Measurements from ENCODE around the gene IL12B.
"Not testable (repeated sequence)": the region's sequence is repeated elsewhere in the genome, so short reads cannot be mapped to it uniquely, and the experiment has no call there.

IL12B gene

GRCh38 chr5:159273923-159274322 is 56.4 kb downstream of the IL12B start:
- H3K4me3 ChIP-seq (ENCODE audit: low read depth, low read length) = no peak overlapping the region
- H3K9me3 ChIP-seq (ENCODE audit: control insufficient read depth, insufficient read depth, low read length) = no peaks in the 10 kb centered on the region
- no peak overlapping the region for H3K9ac ChIP-seq (ENCODE audit: low read depth, low read length)
- H3K36me3 ChIP-seq (ENCODE audit: control insufficient read depth, insufficient read depth, low read length) = peaks cover 3% of the 10 kb centered on the region
- no peaks in the 10 kb centered on the region for H3K27me3 ChIP-seq (ENCODE audit: control insufficient read depth, insufficient read depth, low read length)
- no peaks in the 10 kb centered on the region for H3K4me1 ChIP-seq (ENCODE audit: control insufficient read depth, insufficient read depth, low read length)

- no peak overlapping the region for H3K9ac ChIP-seq (ENCODE audit: low read depth, low read length)
- H3K36me3 ChIP-seq (ENCODE audit: control insufficient read depth, insufficient read depth, low read length) = peaks cover 3% of the 10 kb centered on the region
- no peak overlapping the region for H3K4me3 ChIP-seq (ENCODE audit: low read depth, low read length)
- H3K27me3 ChIP-seq (ENCODE audit: control insufficient read depth, insufficient read depth, low read length) = no peaks in the 10 kb centered on the region
- no peaks in the 10 kb centered on the region for H3K9me3 ChIP-seq (ENCODE audit: control insufficient read depth, insufficient read depth, low read length)
- no peaks in the 10 kb centered on the region for H3K4me1 ChIP-seq (ENCODE audit: control insufficient read depth, insufficient read depth, low read length)
Measured at GRCh38 chr5:159269723-159270122, 60.6 kb downstream of the IL12B start.

- H3K9me3 ChIP-seq (ENCODE audit: control insufficient read depth, insufficient read depth, low read length); H3K36me3 ChIP-seq (ENCODE audit: control insufficient read depth, insufficient read depth, low read length); H3K27me3 ChIP-seq (ENCODE audit: control insufficient read depth, insufficient read depth, low read length); H3K9ac ChIP-seq (ENCODE audit: low read depth, low read length); H3K4me1 ChIP-seq (ENCODE audit: control insufficient read depth, insufficient read depth, low read length); H3K4me3 ChIP-seq (ENCODE audit: low read depth, low read length): not testable (repeated sequence)
Measured at GRCh38 chr5:159266764-159267163, 63.5 kb downstream of the IL12B start.

All from iPS-15b (cell line).